ENCODE measurements around the gene PGK2.

The PGK2 gene

DNA sequence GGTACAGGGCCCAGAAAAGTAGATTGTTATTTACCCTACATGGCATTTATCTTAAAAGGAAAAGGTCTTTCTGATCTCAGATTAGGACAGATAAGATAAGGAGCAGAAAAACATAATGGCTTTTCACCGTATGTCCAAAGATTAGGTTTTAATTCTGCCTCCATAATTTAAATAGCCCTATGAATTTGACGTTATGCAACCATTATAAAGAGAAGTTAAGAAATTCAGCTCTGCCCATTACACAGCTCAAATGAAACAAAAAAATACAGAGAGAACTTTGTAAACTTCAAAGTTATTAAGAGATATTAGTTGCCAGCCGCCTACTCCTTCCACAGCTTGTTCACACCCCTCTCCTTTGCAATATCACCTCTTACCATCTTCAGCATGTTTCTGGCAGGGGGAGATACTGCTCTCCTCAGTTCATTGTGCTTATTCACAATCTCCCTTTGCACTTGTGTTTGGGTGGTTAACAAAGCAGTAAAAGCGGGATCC lies 51.0 kb downstream of the PGK2 start:
- DNase-seq (ENCODE audit: low read depth) = no peak
